ENCODE data around the gene TAS2R5.
"Not testable (repeated sequence)": the region's sequence is repeated elsewhere in the genome, so short reads cannot be mapped to it uniquely, and the experiment has no call there.

TAS2R5 gene

GRCh38 chr7:141763797-141764196 is 26.2 kb upstream of the TAS2R5 start, which contains the start of gene TAS2R3:
Gene TAS2R3, plus strand, starts transcription at chr7:141764097. Its CDS starts 62 bp downstream, at chr7:141764159.
- no peak within 1 kb of the TSS for H3K4me3 ChIP-seq (ENCODE audit: control insufficient read depth, low read depth, low read length)
- TF ChIP-seq, protein P1, sequence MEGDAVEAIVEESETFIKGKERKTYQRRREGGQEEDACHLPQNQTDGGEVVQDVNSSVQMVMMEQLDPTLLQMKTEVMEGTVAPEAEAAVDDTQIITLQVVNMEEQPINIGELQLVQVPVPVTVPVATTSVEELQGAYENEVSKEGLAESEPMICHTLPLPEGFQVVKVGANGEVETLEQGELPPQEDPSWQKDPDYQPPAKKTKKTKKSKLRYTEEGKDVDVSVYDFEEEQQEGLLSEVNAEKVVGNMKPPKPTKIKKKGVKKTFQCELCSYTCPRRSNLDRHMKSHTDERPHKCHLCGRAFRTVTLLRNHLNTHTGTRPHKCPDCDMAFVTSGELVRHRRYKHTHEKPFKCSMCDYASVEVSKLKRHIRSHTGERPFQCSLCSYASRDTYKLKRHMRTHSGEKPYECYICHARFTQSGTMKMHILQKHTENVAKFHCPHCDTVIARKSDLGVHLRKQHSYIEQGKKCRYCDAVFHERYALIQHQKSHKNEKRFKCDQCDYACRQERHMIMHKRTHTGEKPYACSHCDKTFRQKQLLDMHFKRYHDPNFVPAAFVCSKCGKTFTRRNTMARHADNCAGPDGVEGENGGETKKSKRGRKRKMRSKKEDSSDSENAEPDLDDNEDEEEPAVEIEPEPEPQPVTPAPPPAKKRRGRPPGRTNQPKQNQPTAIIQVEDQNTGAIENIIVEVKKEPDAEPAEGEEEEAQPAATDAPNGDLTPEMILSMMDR (conservative IDR thresholded peaks at IDR 0.05; ENCODE audit: control insufficient read depth, insufficient read depth, low read depth, low read length): no peak
- no peak for DNase-seq (ENCODE audit: low read depth)

- not testable (repeated sequence) for H3K4me3 ChIP-seq (ENCODE audit: control insufficient read depth, low read depth, low read length); DNase-seq (ENCODE audit: low read depth)
Observed at GRCh38 chr7:141770083-141770583, 19.9 kb upstream of the TAS2R5 start.

GRCh38 chr7:141776374-141776773 is 13.6 kb upstream of the TAS2R5 start, which contains the start of gene TAS2R4:
Gene TAS2R4, plus strand, starts transcription at chr7:141776674. Its CDS starts 1,815 bp downstream, at chr7:141778489.
- TF ChIP-seq, protein P1 (conservative IDR thresholded peaks at IDR 0.05; ENCODE audit: control insufficient read depth, insufficient read depth, low read depth, low read length): no peak
- DNase-seq (ENCODE audit: low read depth): no peak

DNA sequence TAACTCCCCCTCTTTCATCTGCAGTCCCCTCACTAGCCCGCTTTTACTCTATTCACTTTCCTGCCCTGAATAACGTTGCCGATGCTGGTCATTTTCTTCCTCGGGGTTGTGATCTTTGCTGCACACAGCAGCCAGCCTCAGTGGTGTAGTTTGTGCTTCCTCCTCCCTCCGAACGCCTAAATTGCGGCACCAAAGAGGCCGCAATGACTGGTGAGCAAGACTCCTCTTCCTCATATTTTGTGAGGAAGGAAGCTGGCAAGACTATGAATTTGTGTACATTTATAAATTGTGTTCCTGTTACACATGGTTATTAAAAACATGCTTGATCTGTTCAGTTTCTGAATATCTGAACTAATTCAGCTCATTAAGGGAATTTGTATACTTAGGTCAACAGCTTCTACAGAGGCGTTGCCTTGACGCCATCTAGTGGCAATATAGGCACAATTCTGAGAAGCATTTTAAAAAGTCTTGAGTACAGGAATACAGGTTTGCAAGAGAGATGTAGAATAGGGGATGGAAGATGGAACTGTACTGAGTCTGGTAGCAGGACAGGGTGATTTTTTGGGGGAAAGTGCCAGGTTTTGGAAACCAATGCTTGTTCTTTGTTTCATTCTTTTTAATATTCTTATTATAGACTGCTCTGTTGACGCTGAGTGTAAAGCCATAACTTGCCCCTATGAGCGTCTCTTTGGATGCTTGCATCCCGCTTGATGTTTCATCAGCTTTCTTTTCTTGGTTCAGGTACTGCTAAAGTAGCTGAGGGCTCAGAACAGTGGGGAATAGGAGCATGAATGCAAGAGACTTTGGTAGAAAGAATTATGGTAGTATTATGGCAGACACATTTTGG is 4.1 kb upstream of the TAS2R5 start:
- TF ChIP-seq, protein P1 (conservative IDR thresholded peaks at IDR 0.05; ENCODE audit: control insufficient read depth, insufficient read depth, low read depth, low read length): peak; percentile 84

More at GRCh38 chr7:141776374-141776773, 13.6 kb upstream of the TAS2R5 start, which contains the start of gene TAS2R4:
- no peak within 1 kb of the TSS for H3K4me3 ChIP-seq (ENCODE audit: control insufficient read depth, low read depth, low read length)

GRCh38 chr7:141788296-141788695 is 1.7 kb upstream of the TAS2R5 start:
- DNase-seq (ENCODE audit: low read depth): no peak
- TF ChIP-seq, protein P1 (conservative IDR thresholded peaks at IDR 0.05; ENCODE audit: control insufficient read depth, insufficient read depth, low read depth, low read length): no peak
- no peak overlapping the region for H3K4me3 ChIP-seq (ENCODE audit: control insufficient read depth, low read depth, low read length)

More for the DNA sequence above, 4.1 kb upstream of the TAS2R5 start:
- DNase-seq (ENCODE audit: low read depth): peak; percentile 64
- H3K4me3 ChIP-seq (ENCODE audit: control insufficient read depth, low read depth, low read length): no peak overlapping the region

- TF ChIP-seq, protein P1 (conservative IDR thresholded peaks at IDR 0.05; ENCODE audit: control insufficient read depth, insufficient read depth, low read depth, low read length): no peak
- H3K4me3 ChIP-seq (ENCODE audit: control insufficient read depth, low read depth, low read length): no peak overlapping the region
- DNase-seq (ENCODE audit: low read depth): no peak
Observed at GRCh38 chr7:141792526-141792925, 2.5 kb downstream of the TAS2R5 start.

GRCh38 chr7:141820067-141820466 is 30.1 kb downstream of the TAS2R5 start:
- H3K4me3 ChIP-seq (ENCODE audit: control insufficient read depth, low read depth, low read length): no peak overlapping the region
- no peak for DNase-seq (ENCODE audit: low read depth)
- TF ChIP-seq, protein P1 (conservative IDR thresholded peaks at IDR 0.05; ENCODE audit: control insufficient read depth, insufficient read depth, low read depth, low read length): no peak

- DNase-seq (ENCODE audit: low read depth): not testable (repeated sequence)
Observed at GRCh38 chr7:141822432-141822831, 32.4 kb downstream of the TAS2R5 start.

More at GRCh38 chr7:141822432-141822831, 32.4 kb downstream of the TAS2R5 start:
- not testable (repeated sequence) for H3K4me3 ChIP-seq (ENCODE audit: control insufficient read depth, low read depth, low read length)
